ENCODE results near the gene KCNE4.

Gene KCNE4

DNA sequence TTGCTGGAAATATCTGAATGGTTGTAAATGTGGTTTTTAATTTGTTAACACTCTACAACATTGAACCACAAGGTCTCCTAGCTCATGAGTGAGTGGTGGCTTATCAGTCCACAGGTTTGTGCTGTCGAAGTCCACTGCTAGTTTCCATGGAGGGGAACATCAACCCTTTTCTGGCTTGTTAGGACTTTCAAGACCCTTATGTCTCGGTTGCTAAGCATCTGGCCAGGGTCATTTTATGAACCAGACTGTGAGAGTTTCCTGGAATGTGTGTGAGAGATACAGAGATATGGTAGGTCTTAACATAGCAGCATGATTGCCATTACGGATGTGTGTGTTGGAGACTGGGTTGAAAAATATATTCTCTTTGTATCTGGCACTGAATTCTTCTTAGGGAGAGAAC is 36.9 kb downstream of the KCNE4 start:
- no peak for DNase-seq

DNA sequence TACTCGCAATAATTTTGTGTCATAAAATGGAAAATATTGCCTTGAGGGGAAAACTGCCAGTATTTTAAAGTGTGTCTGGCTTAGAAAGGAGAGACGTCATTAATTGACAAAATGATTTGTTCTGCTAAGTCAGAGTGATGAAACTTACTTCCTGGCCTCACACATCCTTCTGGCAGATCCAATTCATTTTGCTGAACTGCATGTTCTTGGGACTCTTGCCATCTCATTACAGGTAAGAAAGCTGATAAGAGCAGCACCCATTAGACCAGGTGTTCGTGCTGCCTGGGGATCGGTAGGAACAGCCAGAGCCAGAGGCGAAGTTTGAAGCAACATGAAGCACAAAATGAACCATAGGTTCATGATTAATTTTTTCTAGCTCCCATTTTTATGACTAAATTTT is 38.0 kb downstream of the KCNE4 start:
- no peak for DNase-seq

GRCh38 chr2:223090540-223091235 is 38.7 kb downstream of the KCNE4 start:
- DNase-seq = no peak

DNA sequence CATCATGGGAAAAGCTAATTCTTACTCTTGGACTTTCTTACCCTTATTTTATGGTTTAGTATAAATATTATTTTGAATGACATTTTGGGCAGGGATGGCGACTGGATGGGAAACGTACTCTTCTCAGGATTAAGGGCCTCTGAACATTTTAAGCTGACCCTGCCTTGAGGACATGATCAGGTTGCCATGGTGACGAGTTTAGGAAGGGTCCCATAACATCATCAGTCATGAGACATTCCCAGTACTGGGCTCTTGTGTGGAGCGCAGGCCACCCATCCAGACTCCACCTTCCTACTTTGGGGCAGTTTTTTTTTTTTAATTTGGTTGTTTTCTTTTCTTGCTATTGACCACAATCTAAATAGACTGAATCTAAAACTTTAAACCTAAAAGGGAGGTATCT is 40.7 kb downstream of the KCNE4 start:
- DNase-seq = no peak

DNA sequence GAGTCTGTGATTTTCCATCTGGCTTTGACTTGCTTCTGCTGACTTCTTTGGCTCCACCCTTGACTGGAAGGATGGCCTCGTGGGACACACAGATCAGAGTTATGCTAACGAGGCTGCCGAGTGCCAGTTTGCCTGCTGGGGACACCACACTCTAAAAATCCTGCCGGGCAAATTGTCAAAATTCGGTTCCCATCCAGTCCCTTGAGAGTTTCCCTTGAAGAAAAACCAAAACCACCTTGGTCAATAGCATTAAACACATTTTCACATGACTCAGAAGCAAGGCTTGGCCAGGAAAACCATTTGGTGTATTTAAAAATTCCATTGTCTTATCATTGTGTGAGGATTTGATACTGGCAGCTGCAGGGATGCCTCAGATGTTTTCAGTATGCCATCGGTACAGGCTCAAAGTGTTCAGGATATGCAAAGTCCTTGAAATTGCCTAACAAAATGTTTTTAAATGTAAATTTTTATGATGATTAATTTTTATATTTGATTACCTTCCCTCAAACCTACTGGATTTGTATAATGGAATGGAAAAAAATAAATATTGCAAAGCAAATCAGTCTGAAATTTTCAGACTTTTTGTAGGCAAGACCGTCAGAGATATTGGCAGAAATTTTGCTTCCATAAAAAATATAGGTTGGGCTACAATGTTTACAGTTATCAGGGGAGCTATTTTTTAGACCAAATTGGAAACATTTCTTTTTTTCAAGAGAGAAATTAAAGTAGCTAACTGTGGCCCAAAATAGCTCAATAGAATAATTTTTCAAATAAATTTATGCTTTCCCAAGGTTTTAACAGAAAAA is 41.6 kb downstream of the KCNE4 start:
- peak; percentile 96 for DNase-seq

DNA sequence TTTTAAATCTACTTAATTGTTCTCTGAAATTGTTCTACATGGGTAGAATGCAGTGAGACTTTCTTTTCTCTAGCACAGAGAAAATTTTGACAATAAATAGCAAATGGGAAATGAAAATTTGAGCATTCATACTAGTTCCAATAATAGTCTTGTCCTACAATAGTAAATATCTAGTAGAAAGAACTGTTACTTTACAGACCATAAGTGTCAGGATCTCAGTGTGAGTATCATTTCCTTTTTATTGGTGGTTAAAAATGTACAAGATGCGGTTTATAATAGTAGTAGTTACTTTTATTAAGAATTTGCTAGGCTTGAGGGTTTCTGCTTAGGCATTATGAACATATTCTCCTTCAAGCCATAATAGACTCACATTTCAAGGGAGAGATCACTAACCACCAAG is 43.2 kb downstream of the KCNE4 start:
- DNase-seq = no peak

DNA sequence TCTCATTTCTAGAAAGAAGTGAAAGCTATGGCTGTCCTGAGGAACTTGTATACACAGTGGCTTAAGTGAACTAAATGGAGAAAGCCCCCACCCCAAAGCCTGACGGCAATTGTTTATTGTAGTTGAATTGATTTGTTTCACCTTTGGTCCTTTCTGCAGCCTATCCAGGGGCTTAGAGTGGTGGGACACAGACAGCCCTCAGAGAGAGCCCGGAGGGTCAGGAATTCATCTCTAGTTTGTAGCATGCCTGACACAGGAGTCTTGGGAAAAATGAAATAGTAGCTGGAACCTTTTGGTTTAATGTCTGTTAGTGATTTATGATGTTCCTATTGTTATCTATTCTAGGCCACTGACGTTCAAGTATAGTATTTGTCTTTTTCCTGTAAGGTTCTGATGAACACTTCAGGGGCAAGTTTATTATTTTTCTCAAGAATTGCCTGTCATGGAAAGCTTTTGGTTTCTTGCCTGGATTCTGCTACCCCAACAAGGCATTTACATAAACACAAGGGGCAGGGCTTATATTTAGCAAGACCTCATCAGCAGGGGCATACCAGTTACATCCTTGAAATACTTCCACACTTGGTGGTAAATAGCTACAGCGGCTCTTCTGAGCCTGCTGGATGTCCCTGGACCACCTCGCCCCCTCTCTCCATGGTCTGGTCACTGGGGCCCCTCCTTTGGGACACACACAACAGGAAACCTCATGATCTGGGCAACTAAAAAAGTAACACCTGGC is 44.4 kb downstream of the KCNE4 start:
- DNase-seq = peak; percentile 67

- no peak for DNase-seq
Observed at GRCh38 chr2:223097888-223098383, 45.9 kb downstream of the KCNE4 start.

DNA sequence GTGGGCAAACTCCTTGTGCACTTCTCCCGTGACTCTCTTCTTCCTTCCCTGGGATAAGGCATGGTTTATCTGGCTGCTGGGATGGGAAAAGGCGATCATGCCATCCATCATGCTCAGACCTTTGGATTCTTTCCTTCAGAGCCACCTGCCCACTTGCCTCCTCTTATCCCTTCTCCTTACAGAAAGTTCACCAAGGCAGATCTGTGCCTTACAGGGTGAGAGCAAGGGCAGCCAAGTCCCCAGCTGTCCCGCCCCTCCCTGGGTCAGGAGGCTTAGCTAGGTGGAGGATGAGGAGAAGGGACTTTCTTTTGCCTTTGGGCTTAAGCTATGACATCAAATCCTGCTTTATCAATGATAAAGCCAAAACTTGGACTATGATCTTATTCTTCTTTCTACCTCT is 47.6 kb downstream of the KCNE4 start:
- DNase-seq = no peak

- peak; percentile 91 for DNase-seq
Observed at GRCh38 chr2:223100061-223100511, 48.1 kb downstream of the KCNE4 start.

DNA sequence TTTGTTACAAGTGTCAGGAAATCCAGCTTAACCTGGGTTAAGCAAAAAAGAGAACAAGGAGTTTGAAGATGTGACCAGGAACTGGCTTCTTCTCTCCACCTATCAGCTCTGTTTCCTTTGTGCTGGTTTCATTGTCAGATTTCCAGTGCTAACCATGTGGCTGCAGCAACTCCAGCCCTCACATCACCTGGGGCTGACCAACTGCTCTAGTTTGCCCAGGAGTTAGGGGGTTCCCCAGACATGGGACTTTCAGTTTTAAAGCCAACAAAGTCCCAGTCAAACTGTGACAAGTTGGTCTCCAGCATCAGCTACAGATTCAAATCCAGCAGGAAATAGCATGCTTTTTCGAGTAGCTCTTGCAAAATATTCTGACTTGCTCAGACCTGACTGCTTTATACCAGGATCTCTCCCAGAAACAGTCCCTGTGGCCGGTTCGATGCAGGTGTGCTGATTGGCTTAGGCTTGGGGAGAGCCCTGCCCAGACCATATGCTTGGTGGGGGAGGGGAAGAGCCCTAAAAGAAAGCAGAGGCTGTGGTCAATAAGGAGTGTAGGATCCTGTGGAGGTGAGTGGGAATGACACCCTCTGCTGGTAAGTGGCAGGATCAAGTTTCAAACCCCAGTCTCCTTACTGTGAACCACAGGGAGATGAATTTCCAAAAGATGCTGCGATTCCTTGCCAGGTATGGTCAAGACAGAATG is 49.5 kb downstream of the KCNE4 start:
- peak; percentile 56 for DNase-seq

DNA sequence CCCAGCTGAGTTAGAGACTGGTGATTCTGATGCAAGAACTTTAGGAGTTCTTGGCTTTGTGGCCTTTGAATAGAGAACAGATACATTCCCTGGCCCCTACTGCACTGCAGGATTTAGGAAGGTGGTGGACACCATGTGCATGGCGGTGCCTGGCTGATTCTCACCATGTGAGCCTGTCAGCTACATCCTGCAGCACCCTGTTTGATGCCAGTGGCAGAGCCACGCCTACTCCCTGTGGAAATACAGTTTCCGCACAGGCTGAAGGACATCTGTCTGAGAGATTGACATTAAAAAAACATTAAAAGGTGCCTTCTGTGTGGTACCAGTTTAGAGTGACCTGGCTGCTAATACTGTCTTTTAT is 50.0 kb downstream of the KCNE4 start:
- no peak for DNase-seq

DNA sequence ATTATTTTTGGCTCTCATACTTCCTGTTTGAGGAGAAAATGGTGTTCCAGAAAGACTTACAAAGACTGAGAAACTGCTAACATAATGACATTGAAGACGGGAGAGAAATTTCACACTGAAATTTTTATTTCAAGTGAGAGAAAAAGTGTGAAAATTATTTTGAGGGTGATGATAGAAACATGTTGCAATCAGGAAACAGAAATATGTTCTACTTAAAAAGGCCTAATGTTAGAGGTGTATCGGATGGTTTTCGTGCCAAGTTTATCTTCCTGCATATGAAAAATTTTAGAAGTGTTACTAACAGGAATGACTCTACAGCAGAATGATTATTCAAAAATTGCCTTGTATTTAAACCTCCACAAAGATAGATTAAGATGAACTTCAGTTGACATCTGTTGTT is 50.5 kb downstream of the KCNE4 start:
- no peak for DNase-seq

GRCh38 chr2:223104336-223105132 is 52.5 kb downstream of the KCNE4 start:
- no peak for DNase-seq

Measured in fibroblast of skin of scalp (primary cell).